ENCODE results near the gene CSF1R. TPM values are rescaled to one million over a fixed set of nuclear protein-coding genes. Genes with fewer than 3 reads are reported as not detected.

CSF1R gene
- total and polyA plus RNA-seq, 2 of the 4 experiments (the other 2 are of a cell fraction), result 0.14 to 0.36 TPM

GRCh38 chr5:150061538-150061995 is 24.8 kb downstream of the CSF1R start:
- TF ChIP-seq NFE2L2 (IDR thresholded peaks at IDR 0.05; ENCODE audit: low read depth, low read length) (no peak), CEBPB (IDR thresholded peaks at IDR 0.05; ENCODE audit: low read depth, low read length) (no peak), FOS (IDR thresholded peaks at IDR 0.05; ENCODE audit: low read depth, low read length) (no peak), CHD1 (IDR thresholded peaks at IDR 0.05; ENCODE audit: low read depth, low read length) (no peak), RAD21 (IDR thresholded peaks at IDR 0.05; ENCODE audit: low read length) (no peak), BHLHE40 (IDR thresholded peaks at IDR 0.05; ENCODE audit: low read depth, low read length) (no peak), MAZ (IDR thresholded peaks at IDR 0.05; ENCODE audit: borderline replicate concordance, low read depth, low read length) (no peak), RCOR1 (IDR thresholded peaks at IDR 0.05; ENCODE audit: insufficient replicate concordance, low read length) (no peak), MAFK (IDR thresholded peaks at IDR 0.05; ENCODE audit: low read depth, low read length) (no peak), MXI1 (IDR thresholded peaks at IDR 0.05; ENCODE audit: borderline replicate concordance, low read depth, low read length) (no peak), RFX5 (IDR thresholded peaks at IDR 0.05; ENCODE audit: low read depth, low read length) (no peak), POLR2A (IDR thresholded peaks at IDR 0.05; ENCODE audit: low read depth, low read length) (no peak)
- TF ChIP-seq, protein P1, sequence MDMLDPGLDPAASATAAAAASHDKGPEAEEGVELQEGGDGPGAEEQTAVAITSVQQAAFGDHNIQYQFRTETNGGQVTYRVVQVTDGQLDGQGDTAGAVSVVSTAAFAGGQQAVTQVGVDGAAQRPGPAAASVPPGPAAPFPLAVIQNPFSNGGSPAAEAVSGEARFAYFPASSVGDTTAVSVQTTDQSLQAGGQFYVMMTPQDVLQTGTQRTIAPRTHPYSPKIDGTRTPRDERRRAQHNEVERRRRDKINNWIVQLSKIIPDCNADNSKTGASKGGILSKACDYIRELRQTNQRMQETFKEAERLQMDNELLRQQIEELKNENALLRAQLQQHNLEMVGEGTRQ (IDR thresholded peaks at IDR 0.05; ENCODE audit: low read depth, low read length), result no peak
- TF ChIP-seq, protein P2, sequence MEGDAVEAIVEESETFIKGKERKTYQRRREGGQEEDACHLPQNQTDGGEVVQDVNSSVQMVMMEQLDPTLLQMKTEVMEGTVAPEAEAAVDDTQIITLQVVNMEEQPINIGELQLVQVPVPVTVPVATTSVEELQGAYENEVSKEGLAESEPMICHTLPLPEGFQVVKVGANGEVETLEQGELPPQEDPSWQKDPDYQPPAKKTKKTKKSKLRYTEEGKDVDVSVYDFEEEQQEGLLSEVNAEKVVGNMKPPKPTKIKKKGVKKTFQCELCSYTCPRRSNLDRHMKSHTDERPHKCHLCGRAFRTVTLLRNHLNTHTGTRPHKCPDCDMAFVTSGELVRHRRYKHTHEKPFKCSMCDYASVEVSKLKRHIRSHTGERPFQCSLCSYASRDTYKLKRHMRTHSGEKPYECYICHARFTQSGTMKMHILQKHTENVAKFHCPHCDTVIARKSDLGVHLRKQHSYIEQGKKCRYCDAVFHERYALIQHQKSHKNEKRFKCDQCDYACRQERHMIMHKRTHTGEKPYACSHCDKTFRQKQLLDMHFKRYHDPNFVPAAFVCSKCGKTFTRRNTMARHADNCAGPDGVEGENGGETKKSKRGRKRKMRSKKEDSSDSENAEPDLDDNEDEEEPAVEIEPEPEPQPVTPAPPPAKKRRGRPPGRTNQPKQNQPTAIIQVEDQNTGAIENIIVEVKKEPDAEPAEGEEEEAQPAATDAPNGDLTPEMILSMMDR (conservative IDR thresholded peaks at IDR 0.05; ENCODE audit: low read depth, low read length), result no peak
- in situ Hi-C loops (cut with MboI; ENCODE audit: low sequenced_read_pairs) (no loop called here), intact Hi-C loops (cut with micrococcal nuclease) (no loop called here), dilution Hi-C loops (cut with HindIII; ENCODE audit: low sequenced_read_pairs, unreplicated experiment) (no loop called here)
- Histone ChIP-seq H2AFZ (replicated peaks; ENCODE audit: low read length, poor library complexity) (no peak overlapping the region), H2AK9ac (replicated peaks; ENCODE audit: low read depth, low read length, poor library complexity) (peak overlapping the region; percentile 71), H3K9ac (ENCODE audit: low read depth, low read length) (no peak overlapping the region), H4K5ac (ENCODE audit: low read depth, low read length) (no peak overlapping the region), H3K9me1 (ENCODE audit: insufficient read depth, low read length) (peaks cover 48% of the 10 kb centered on the region), H3K23ac (ENCODE audit: low read depth, low read length) (no peak overlapping the region), H4K91ac (ENCODE audit: insufficient read depth, low read depth, low read length) (0 out of 2 replicates have a peak overlapping the region, but pooled peaks have one; percentile 6), H2BK20ac (ENCODE audit: low read depth, low read length) (peak overlapping the region; percentile 67; the same call in 1 of the 2 replicates), H4K20me1 (ENCODE audit: insufficient read depth, low read length) (no peaks in the 10 kb centered on the region), H3K36me3 (ENCODE audit: control insufficient read depth, insufficient read depth, low read length) (no peaks in the 10 kb centered on the region), H2BK120ac (ENCODE audit: low read depth, low read length) (peak overlapping the region; percentile 46), H3K4ac (ENCODE audit: low read depth, low read length) (peak overlapping the region; percentile 29; the same call in 1 of the 2 replicates), H3K4me2 (ENCODE audit: low read depth, low read length) (no peak overlapping the region), H4K8ac (ENCODE audit: low read depth in 2 of 2, low read length in 2 of 2) (no peak overlapping the region), H3K14ac (replicated peaks; ENCODE audit: low read depth, low read length) (0 out of 2 replicates have a peak overlapping the region, but pooled peaks have one; percentile 47), H3K18ac (ENCODE audit: low read depth, low read length) (no peak overlapping the region), H3K4me1 (ENCODE audit: control insufficient read depth, insufficient read depth, low read length) (peaks cover 31% of the 10 kb centered on the region), H3K79me1 (ENCODE audit: low read depth in 1 of 2, low read length in 2 of 2) (no peaks in the 10 kb centered on the region; a peak in 1 of 4 replicates), H3K9me3 (ENCODE audit: control insufficient read depth, insufficient read depth, low read length) (no peaks in the 10 kb centered on the region), H2BK15ac (ENCODE audit: low read depth, low read length) (peak overlapping the region; percentile 54; the same call in 2 of the 3 replicates), H2BK5ac (ENCODE audit: low read depth, low read length, poor library complexity, severe bottlenecking) (no peak overlapping the region), H3K4me3 (ENCODE audit: insufficient read depth, low read depth, low read length) (no peak overlapping the region), H3K56ac (ENCODE audit: extremely low read depth, insufficient read depth, low read length) (no peak overlapping the region), H2AK5ac (ENCODE audit: low read depth, low read length) (peak overlapping the region; percentile 79), H3K27ac (ENCODE audit: insufficient read depth, low read length) (no peak overlapping the region), H3K27me3 (ENCODE audit: control insufficient read depth, insufficient read depth, low read length) (no peaks in the 10 kb centered on the region)
- POLR2A ChIA-PET (ENCODE audit: unreplicated experiment), result no interaction called here
- no TSS peak for BruUV-seq (replicated peaks)
- DNase-seq (no peak), ATAC-seq (ENCODE audit: low read depth) (no peak)
- WGBS, 2 experiments (ENCODE audit: extremely low coverage in 2 of 2, insufficient read length in 1 of 2), result no CpG with 5 or more reads among the region's 12 CpGs
- CTCF ChIA-PET, result no interaction called here
